HG03175 (cell line): ENCODE results near the gene MAGI1.

Source experiments
- ATAC-seq: cut with Tn5 transposase; IDR thresholded peaks from one replicate; pipeline ENCODE4 v1.9.1; 2021; ENCODE audit warnings: mild to moderate bottlenecking, moderate library complexity; ENCODE audit not compliant: unreplicated experiment

MAGI1 gene

GRCh38 chr3:65352951-65353350 lies 685.8 kb downstream of the MAGI1 start:
- ATAC-seq = no peak

- no peak for ATAC-seq
Observed at GRCh38 chr3:65351753-65352152, 687.0 kb downstream of the MAGI1 start.

- ATAC-seq = no peak
Observed at GRCh38 chr3:65350801-65351476, 687.8 kb downstream of the MAGI1 start.

GRCh38 chr3:65348398-65348995 lies 690.2 kb downstream of the MAGI1 start:
- ATAC-seq = no peak

- ATAC-seq = no peak
Observed at GRCh38 chr3:65347166-65347565, 691.6 kb downstream of the MAGI1 start.

GRCh38 chr3:65344846-65345245 lies 693.9 kb downstream of the MAGI1 start:
- no peak for ATAC-seq

- no peak for ATAC-seq
Observed at GRCh38 chr3:65344444-65344843, 694.3 kb downstream of the MAGI1 start.

- ATAC-seq = no peak
Observed at GRCh38 chr3:65343736-65344135, 695.0 kb downstream of the MAGI1 start.

- ATAC-seq = no peak
Observed at GRCh38 chr3:65343026-65343425, 695.7 kb downstream of the MAGI1 start.

- peak; percentile 56 for ATAC-seq
Observed at GRCh38 chr3:65342084-65342683, 696.5 kb downstream of the MAGI1 start.

GRCh38 chr3:65339192-65339740 lies 699.5 kb downstream of the MAGI1 start:
- no peak for ATAC-seq

GRCh38 chr3:65338571-65338970 lies 700.1 kb downstream of the MAGI1 start:
- ATAC-seq = no peak

GRCh38 chr3:65335587-65335986 lies 703.1 kb downstream of the MAGI1 start:
- ATAC-seq = no peak

- ATAC-seq = no peak
Observed at GRCh38 chr3:65334045-65334665, 704.6 kb downstream of the MAGI1 start.

- ATAC-seq = no peak
Observed at GRCh38 chr3:65331730-65332129, 707.0 kb downstream of the MAGI1 start.

GRCh38 chr3:65330072-65330471 lies 708.6 kb downstream of the MAGI1 start:
- no peak for ATAC-seq

GRCh38 chr3:65328148-65328547 lies 710.6 kb downstream of the MAGI1 start:
- ATAC-seq = no peak

- no peak for ATAC-seq
Observed at GRCh38 chr3:65326574-65326973, 712.1 kb downstream of the MAGI1 start.

GRCh38 chr3:65322910-65323309 lies 715.8 kb downstream of the MAGI1 start:
- no peak for ATAC-seq

GRCh38 chr3:65318231-65318630 lies 720.5 kb downstream of the MAGI1 start:
- no peak for ATAC-seq

- ATAC-seq = no peak
Observed at GRCh38 chr3:65314916-65315315, 723.8 kb downstream of the MAGI1 start.

- no peak for ATAC-seq
Observed at GRCh38 chr3:65314269-65314668, 724.4 kb downstream of the MAGI1 start.
